Neural cell (in vitro differentiated cells): ENCODE measurements around the gene POU5F2. TPM values are rescaled to one million over a fixed set of nuclear protein-coding genes. Genes with fewer than 3 reads are reported as not detected.

Experiments used
- H2AFZ ChIP-seq: fragments of 200-600, 300-800 bp; sonication (generic), shearing (Covaris generic); 2 replicates; pipeline ENCODE4 v1.6.0; 2014; ENCODE audit warnings: low read depth, mild to moderate bottlenecking, antibody characterized with exemption, low read length, moderate library complexity
- H3F3A ChIP-seq: fragments of 200-600 bp; shearing (Covaris generic); 2 replicates; pipeline ENCODE4 v1.6.1; 2016; ENCODE audit warnings: mild to moderate bottlenecking, moderate library complexity, mixed read lengths, antibody characterized with exemption, low read length; ENCODE audit not compliant: insufficient read depth, poor library complexity, severe bottlenecking
- H3K27ac ChIP-seq: fragments of 200-600, 300-800 bp; sonication (generic), shearing (Covaris generic); 2 replicates; pipeline ENCODE4 v1.5.1; 2014; ENCODE audit warnings: mild to moderate bottlenecking, low read length, moderate library complexity
- H3K27me3 ChIP-seq: fragments of 300-800, 200-600 bp; sonication (generic), shearing (Covaris generic); 2 replicates; pipeline ENCODE4 v1.6.0; 2014; ENCODE audit warnings: mild to moderate bottlenecking, low read depth, low read length, moderate library complexity; ENCODE audit not compliant: insufficient read depth
- H3K36me3 ChIP-seq: fragments of 300-800, 200-600 bp; sonication (generic), shearing (Covaris generic); 2 replicates; pipeline ENCODE4 v1.5.1; 2014; ENCODE audit warnings: mild to moderate bottlenecking, antibody characterized with exemption, low read length, moderate library complexity; ENCODE audit not compliant: insufficient read depth
- H3K4me2 ChIP-seq: fragments of 300-800, 200-600 bp; sonication (generic), shearing (Covaris generic); 2 replicates; pipeline ENCODE4 v1.6.0; 2014; ENCODE audit warnings: mild to moderate bottlenecking, low read length
- H3K4me3 ChIP-seq: fragments of 300-800, 200-600 bp; sonication (generic), shearing (Covaris generic); 2 replicates; pipeline ENCODE4 v1.5.1; 2014; ENCODE audit warnings: mild to moderate bottlenecking, low read length, moderate library complexity
- H3K79me2 ChIP-seq: fragments of 200-600 bp; shearing (Covaris generic); replicated peaks from 2 replicates; pipeline ENCODE4 v1.6.0; 2014; ENCODE audit warnings: mild to moderate bottlenecking, low read length, moderate library complexity; ENCODE audit not compliant: insufficient read depth
- H3K9ac ChIP-seq: fragments of 300-800, 200-600 bp; sonication (generic), shearing (Covaris generic); 2 replicates; pipeline ENCODE4 v1.6.1; 2016; ENCODE audit warnings: mild to moderate bottlenecking, low read length, mixed read lengths
- H3K9me2 ChIP-seq: fragments of 200-600 bp; shearing (Covaris generic); 2 replicates; pipeline ENCODE4 v1.6.1; 2016; ENCODE audit warnings: mild to moderate bottlenecking, low read length, mixed read lengths; ENCODE audit not compliant: insufficient read depth
- H3K9me3 ChIP-seq: fragments of 200-600, 300-800 bp; sonication (generic), shearing (Covaris generic); 2 replicates; pipeline ENCODE4 v1.6.1; 2016; ENCODE audit warnings: mild to moderate bottlenecking, mixed run types, low read length, moderate library complexity, mixed read lengths
- H4K20me1 ChIP-seq: fragments of 200-600 bp; shearing (Covaris generic); 2 replicates; pipeline ENCODE4 v1.6.1; 2016; ENCODE audit warnings: mild to moderate bottlenecking, mixed run types; ENCODE audit not compliant: insufficient read depth
- EP300 ChIP-seq: fragments of 450-650 bp; conservative IDR thresholded peaks from 2 replicates; pipeline ENCODE4 v1.6.1; 2014; ENCODE audit warnings: antibody characterized with exemption, mild to moderate bottlenecking, moderate library complexity; ENCODE audit not compliant: poor library complexity, severe bottlenecking
- EZH2 ChIP-seq: fragments of 200-600, 300-800 bp; shearing (Covaris generic), sonication (generic); IDR thresholded peaks from 2 replicates; pipeline ENCODE4 v1.6.1; 2014; ENCODE audit warnings: antibody characterized with exemption, low read length, borderline replicate concordance, mild to moderate bottlenecking; ENCODE audit not compliant: insufficient read depth, poor library complexity, severe bottlenecking
- MXI1 ChIP-seq: fragments of 450-650 bp; conservative IDR thresholded peaks from 2 replicates; pipeline ENCODE4 v1.6.1; 2014; ENCODE audit warnings: antibody characterized with exemption, mild to moderate bottlenecking; ENCODE audit not compliant: poor library complexity, severe bottlenecking
- POLR2AphosphoS5 ChIP-seq: IDR thresholded peaks from 2 replicates; pipeline ENCODE4 v1.6.1; 2012
- RAD21 ChIP-seq: fragments of 450-650 bp; conservative IDR thresholded peaks from 2 replicates; pipeline ENCODE4 v1.6.1; 2014; ENCODE audit warnings: antibody characterized with exemption, mild to moderate bottlenecking, moderate library complexity
- SMC3 ChIP-seq: fragments of 450-650 bp; conservative IDR thresholded peaks from 2 replicates; pipeline ENCODE4 v1.6.1; 2014; ENCODE audit warnings: antibody characterized with exemption, mild to moderate bottlenecking, moderate library complexity; ENCODE audit not compliant: poor library complexity
- TAF1 ChIP-seq: IDR thresholded peaks from 2 replicates; pipeline ENCODE4 v1.6.1; 2012; ENCODE audit warnings: low read depth
- polyA minus RNA-seq: library from RNA; depleted of rRNA, polyadenylated mRNA; stranded (reverse); fragments of >200 nt; gene quantifications from 2 replicates; pipeline ENCODE4 v1.2.3, GENCODE V29; 2014
- polyA plus RNA-seq: library from polyadenylated mRNA; depleted of rRNA; stranded (reverse); fragments of >200 nt; gene quantifications from 2 replicates; pipeline ENCODE4 v1.2.3, GENCODE V29; 2014
- TF ChIP-seq, protein P1 (sequence below): IDR thresholded peaks from 2 replicates; pipeline ENCODE4 v1.6.1; 2012; ENCODE audit warnings: borderline replicate concordance
- TF ChIP-seq, protein P2 (sequence below): fragments of 450-650 bp; IDR thresholded peaks from 2 replicates; pipeline ENCODE4 v1.5.1; 2014; ENCODE audit warnings: antibody characterized with exemption, mild to moderate bottlenecking, moderate library complexity; ENCODE audit not compliant: poor library complexity, severe bottlenecking

The POU5F2 gene, protein sequence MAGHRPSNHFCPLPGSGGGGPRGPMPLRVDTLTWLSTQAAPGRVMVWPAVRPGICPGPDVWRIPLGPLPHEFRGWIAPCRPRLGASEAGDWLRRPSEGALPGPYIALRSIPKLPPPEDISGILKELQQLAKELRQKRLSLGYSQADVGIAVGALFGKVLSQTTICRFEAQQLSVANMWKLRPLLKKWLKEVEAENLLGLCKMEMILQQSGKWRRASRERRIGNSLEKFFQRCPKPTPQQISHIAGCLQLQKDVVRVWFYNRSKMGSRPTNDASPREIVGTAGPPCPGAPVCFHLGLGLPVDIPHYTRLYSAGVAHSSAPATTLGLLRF
- polyA plus RNA-seq (0.07 and 0.22 TPM in 2 replicates), polyA minus RNA-seq (7.3 and 9.8 TPM in 2 replicates)

DNA sequence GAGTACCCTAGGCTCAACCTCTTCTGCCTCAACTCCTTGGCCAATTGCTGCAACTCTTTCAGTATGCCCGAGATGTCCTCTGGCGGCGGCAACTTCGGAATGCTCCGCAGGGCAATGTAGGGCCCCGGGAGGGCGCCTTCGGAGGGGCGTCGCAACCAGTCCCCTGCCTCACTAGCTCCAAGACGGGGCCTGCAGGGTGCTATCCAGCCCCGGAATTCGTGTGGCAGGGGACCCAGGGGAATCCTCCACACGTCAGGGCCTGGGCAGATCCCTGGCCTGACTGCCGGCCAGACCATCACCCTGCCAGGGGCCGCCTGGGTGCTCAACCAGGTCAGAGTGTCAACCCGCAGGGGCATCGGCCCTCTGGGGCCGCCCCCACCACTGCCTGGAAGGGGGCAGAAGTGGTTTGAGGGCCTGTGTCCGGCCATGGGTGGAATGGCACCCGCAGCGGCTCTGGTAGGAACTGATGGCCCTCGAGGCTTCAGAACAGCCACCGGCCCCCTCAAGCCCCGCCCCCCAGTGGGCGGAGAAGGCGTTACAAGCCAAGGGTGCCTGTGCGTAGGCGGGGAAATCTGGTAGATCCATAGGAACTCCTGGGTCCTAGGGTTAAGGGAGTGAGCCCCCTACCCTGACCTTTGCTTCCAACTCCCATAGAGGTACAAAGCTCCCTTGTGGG lies at the start of gene POU5F2:
POU5F2 (minus strand) TSS at position 465 of the 676 bp plus-strand sequence; CDS start at position 428, 37 bp downstream.
- H3K9me2 ChIP-seq = no peaks in the 10 kb centered on the region
- H3F3A ChIP-seq = no peaks in the 10 kb centered on the region
- H3K79me2 ChIP-seq = no peaks in the 10 kb centered on the region
- TF ChIP-seq EP300 = no peak
- no peak for TF ChIP-seq EZH2
- TF ChIP-seq, protein P1, sequence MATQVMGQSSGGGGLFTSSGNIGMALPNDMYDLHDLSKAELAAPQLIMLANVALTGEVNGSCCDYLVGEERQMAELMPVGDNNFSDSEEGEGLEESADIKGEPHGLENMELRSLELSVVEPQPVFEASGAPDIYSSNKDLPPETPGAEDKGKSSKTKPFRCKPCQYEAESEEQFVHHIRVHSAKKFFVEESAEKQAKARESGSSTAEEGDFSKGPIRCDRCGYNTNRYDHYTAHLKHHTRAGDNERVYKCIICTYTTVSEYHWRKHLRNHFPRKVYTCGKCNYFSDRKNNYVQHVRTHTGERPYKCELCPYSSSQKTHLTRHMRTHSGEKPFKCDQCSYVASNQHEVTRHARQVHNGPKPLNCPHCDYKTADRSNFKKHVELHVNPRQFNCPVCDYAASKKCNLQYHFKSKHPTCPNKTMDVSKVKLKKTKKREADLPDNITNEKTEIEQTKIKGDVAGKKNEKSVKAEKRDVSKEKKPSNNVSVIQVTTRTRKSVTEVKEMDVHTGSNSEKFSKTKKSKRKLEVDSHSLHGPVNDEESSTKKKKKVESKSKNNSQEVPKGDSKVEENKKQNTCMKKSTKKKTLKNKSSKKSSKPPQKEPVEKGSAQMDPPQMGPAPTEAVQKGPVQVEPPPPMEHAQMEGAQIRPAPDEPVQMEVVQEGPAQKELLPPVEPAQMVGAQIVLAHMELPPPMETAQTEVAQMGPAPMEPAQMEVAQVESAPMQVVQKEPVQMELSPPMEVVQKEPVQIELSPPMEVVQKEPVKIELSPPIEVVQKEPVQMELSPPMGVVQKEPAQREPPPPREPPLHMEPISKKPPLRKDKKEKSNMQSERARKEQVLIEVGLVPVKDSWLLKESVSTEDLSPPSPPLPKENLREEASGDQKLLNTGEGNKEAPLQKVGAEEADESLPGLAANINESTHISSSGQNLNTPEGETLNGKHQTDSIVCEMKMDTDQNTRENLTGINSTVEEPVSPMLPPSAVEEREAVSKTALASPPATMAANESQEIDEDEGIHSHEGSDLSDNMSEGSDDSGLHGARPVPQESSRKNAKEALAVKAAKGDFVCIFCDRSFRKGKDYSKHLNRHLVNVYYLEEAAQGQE = no peak
- no peak for TF ChIP-seq MXI1
- TF ChIP-seq, protein P2, sequence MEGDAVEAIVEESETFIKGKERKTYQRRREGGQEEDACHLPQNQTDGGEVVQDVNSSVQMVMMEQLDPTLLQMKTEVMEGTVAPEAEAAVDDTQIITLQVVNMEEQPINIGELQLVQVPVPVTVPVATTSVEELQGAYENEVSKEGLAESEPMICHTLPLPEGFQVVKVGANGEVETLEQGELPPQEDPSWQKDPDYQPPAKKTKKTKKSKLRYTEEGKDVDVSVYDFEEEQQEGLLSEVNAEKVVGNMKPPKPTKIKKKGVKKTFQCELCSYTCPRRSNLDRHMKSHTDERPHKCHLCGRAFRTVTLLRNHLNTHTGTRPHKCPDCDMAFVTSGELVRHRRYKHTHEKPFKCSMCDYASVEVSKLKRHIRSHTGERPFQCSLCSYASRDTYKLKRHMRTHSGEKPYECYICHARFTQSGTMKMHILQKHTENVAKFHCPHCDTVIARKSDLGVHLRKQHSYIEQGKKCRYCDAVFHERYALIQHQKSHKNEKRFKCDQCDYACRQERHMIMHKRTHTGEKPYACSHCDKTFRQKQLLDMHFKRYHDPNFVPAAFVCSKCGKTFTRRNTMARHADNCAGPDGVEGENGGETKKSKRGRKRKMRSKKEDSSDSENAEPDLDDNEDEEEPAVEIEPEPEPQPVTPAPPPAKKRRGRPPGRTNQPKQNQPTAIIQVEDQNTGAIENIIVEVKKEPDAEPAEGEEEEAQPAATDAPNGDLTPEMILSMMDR = no peak
- no peak for TF ChIP-seq RAD21
- no peak for TF ChIP-seq SMC3
- TF ChIP-seq TAF1 = no peak
- TF ChIP-seq POLR2AphosphoS5 = no peak
- no peak within 1 kb of the TSS for H3K27ac ChIP-seq
- peaks cover 6% of the 10 kb centered on the region for H3K9me3 ChIP-seq
- no peaks in the 10 kb centered on the region for H4K20me1 ChIP-seq
- no peaks in the 10 kb centered on the region for H3K36me3 ChIP-seq
- H3K4me2 ChIP-seq = no peak within 1 kb of the TSS
- H3K27me3 ChIP-seq = no peaks in the 10 kb centered on the region
- no peak within 1 kb of the TSS for H3K4me3 ChIP-seq
- H3K9ac ChIP-seq = no peak within 1 kb of the TSS
- H2AFZ ChIP-seq = no peak within 1 kb of the TSS

DNA sequence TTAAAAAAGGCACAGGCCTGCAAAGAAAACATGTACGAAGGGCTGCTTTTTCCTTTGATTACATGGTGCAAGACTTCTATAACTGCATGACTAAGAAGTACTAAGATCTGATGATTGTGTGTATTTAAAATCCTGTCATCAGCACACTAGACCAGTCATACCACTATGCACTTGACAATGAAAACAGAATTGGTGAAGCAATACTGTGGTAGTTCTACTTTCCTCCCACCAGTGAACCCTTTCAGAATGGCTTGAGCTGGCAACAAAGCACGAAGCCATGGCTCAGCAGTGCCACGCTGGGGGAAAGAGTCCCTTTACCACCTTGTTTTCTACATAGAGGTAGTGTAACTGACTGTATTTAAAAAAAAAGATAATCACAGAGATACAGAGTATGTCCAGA lies 49.0 kb upstream of the POU5F2 start:
- TF ChIP-seq EP300 (no peak), SMC3 (no peak), TAF1 (no peak), EZH2 (no peak), RAD21 (no peak), MXI1 (no peak), POLR2AphosphoS5 (no peak)
- TF ChIP-seq, protein P2 = no peak
- TF ChIP-seq, protein P1 = no peak
- Histone ChIP-seq H3K4me3 (no peak overlapping the region), H3K27me3 (no peaks in the 10 kb centered on the region), H3K79me2 (no peaks in the 10 kb centered on the region), H2AFZ (no peak overlapping the region), H3F3A (no peaks in the 10 kb centered on the region), H3K9ac (no peak overlapping the region), H3K9me3 (no peaks in the 10 kb centered on the region), H3K27ac (no peak overlapping the region), H3K4me2 (no peak overlapping the region), H4K20me1 (no peaks in the 10 kb centered on the region), H3K36me3 (no peaks in the 10 kb centered on the region), H3K9me2 (no peaks in the 10 kb centered on the region)
